GM23338 (cell line): ENCODE measurements around the gene SLC25A13. TPM values are rescaled to one million over a fixed set of nuclear protein-coding genes. Genes with fewer than 3 reads are reported as not detected.
"Not testable (repeated sequence)": the region's sequence is repeated elsewhere in the genome, so short reads cannot be mapped to it uniquely, and the experiment has no call there.

Experiments
- ATAC-seq: fragments of 200-7000 bp; cut with Tn5 transposase; 3 replicates; pipeline ENCODE4 v1.9.1; 2020
- DNase-seq: peaks from one replicate; pipeline ENCODE4 v3.0.0-alpha.2; 2015; ENCODE audit warnings: low spot score
- H2AFZ ChIP-seq: fragments of 200-600 bp; sonication (generic); 2 replicates; pipeline ENCODE4 v1.8.0; 2016; ENCODE audit warnings: antibody characterized with exemption, mild to moderate bottlenecking, moderate library complexity
- H3F3A ChIP-seq: fragments of 200-600 bp; sonication (generic); replicated peaks from 2 replicates; pipeline ENCODE4 v1.8.0; 2017; ENCODE audit warnings: antibody characterized with exemption, mixed run types, low read depth
- H3K27ac ChIP-seq: fragments of 200-600 bp; sonication (generic); 2 replicates; pipeline ENCODE4 v1.6.1; 2016; ENCODE audit warnings: low read depth
- H3K27me3 ChIP-seq: fragments of 200-600 bp; sonication (generic); 2 replicates; pipeline ENCODE4 v1.8.0; 2016; ENCODE audit warnings: mild to moderate bottlenecking, mixed run types, moderate library complexity; ENCODE audit not compliant: insufficient read depth
- H3K36me3 ChIP-seq: fragments of 200-600 bp; sonication (generic); 2 replicates; pipeline ENCODE4 v1.8.0; 2016; ENCODE audit warnings: mild to moderate bottlenecking; ENCODE audit not compliant: insufficient read depth
- H3K4me1 ChIP-seq: fragments of 200-600 bp; sonication (generic); 2 replicates; pipeline ENCODE4 v1.8.0; 2016; ENCODE audit warnings: mild to moderate bottlenecking, moderate library complexity; ENCODE audit not compliant: insufficient read depth
- H3K4me2 ChIP-seq: fragments of 200-600 bp; sonication (generic); 2 replicates; pipeline ENCODE4 v1.7.1; 2017; ENCODE audit warnings: mixed run types
- H3K4me3 ChIP-seq: fragments of 200-600 bp; sonication (generic); 2 replicates; pipeline ENCODE4 v1.6.1; 2016; ENCODE audit warnings: mixed run types
- H3K79me2 ChIP-seq: fragments of 200-600 bp; sonication (generic); replicated peaks from 2 replicates; pipeline ENCODE4 v1.8.0; 2017; ENCODE audit warnings: mild to moderate bottlenecking; ENCODE audit not compliant: insufficient read depth
- H3K9me2 ChIP-seq: fragments of 200-600 bp; sonication (generic); 2 replicates; pipeline ENCODE4 v1.8.0; 2017; ENCODE audit not compliant: insufficient read depth
- H4K20me1 ChIP-seq: fragments of 200-600 bp; sonication (generic); replicated peaks from 2 replicates; pipeline ENCODE4 v1.8.0; 2017; ENCODE audit warnings: mild to moderate bottlenecking; ENCODE audit not compliant: insufficient read depth
- H3K27ac Mint-ChIP-seq: 2 replicates; pipeline ENCODE4 v1.8.0; 2020; ENCODE audit warnings: inconsistent platforms, mild to moderate bottlenecking, moderate library complexity, mixed read lengths
- H3K27me3 Mint-ChIP-seq: 3 replicates; pipeline ENCODE4 v1.8.0; 2022; ENCODE audit warnings: low read depth, mild to moderate bottlenecking, moderate library complexity, mixed read lengths, inconsistent platforms; ENCODE audit not compliant: insufficient read depth, poor library complexity
- H3K36me3 Mint-ChIP-seq: 3 replicates; pipeline ENCODE4 v1.8.0; 2021; ENCODE audit warnings: low read depth, mild to moderate bottlenecking, inconsistent platforms, moderate library complexity, mixed read lengths
- H3K4me1 Mint-ChIP-seq: 3 replicates; pipeline ENCODE4 v1.8.0; 2020; ENCODE audit warnings: mild to moderate bottlenecking, inconsistent platforms, mixed read lengths
- H3K4me3 Mint-ChIP-seq: 3 replicates; pipeline ENCODE4 v1.8.0; 2021; ENCODE audit warnings: moderate library complexity, mild to moderate bottlenecking, inconsistent platforms, mixed read lengths
- H3K9me3 Mint-ChIP-seq: 3 replicates; pipeline ENCODE4 v1.8.0; 2020; ENCODE audit warnings: moderate library complexity, mild to moderate bottlenecking, inconsistent platforms, mixed read lengths
- EZH2 ChIP-seq: fragments of 200-600 bp; sonication (generic); IDR thresholded peaks from one replicate; pipeline ENCODE4 v1.8.0; 2017; ENCODE audit warnings: antibody characterized with exemption, mild to moderate bottlenecking, low read depth; ENCODE audit not compliant: unreplicated experiment
- JUNB ChIP-seq: IDR thresholded peaks from one replicate; pipeline ENCODE4 v1.6.1; 2016; ENCODE audit warnings: antibody characterized with exemption; ENCODE audit not compliant: unreplicated experiment
- NANOG ChIP-seq: IDR thresholded peaks from 2 replicates; pipeline ENCODE4 v1.6.1; 2016; ENCODE audit warnings: antibody characterized with exemption, borderline replicate concordance
- ZNF114 ChIP-seq: fragments of 250-450 bp; sonication (Bioruptor Pico); IDR thresholded peaks from 2 replicates; pipeline ENCODE4 v1.5.0; 2020; ENCODE audit warnings: mild to moderate bottlenecking, moderate library complexity
- ZNF331 ChIP-seq: fragments of 250-450 bp; sonication (Bioruptor Pico); IDR thresholded peaks from 2 replicates; pipeline ENCODE4 v1.5.0; 2020; ENCODE audit warnings: low read depth, mild to moderate bottlenecking, moderate library complexity
- polyA plus RNA-seq: library from polyadenylated mRNA; unstranded; fragments of >200 nt; fragmentation: Nextera tagmentation; extraction: Ambion mirVana; gene quantifications from 2 replicates; pipeline ENCODE4 v1.2.1, GENCODE V29; 2016
- total RNA-seq: library from RNA; depleted of rRNA; stranded (reverse); fragments of >200 nt; shearing (Covaris generic); gene quantifications from 2 replicates; pipeline ENCODE4 v1.2.3, GENCODE V29; 2014
- TF ChIP-seq, protein P1 (sequence below), 2 experiments: fragments of 200-600 bp in 1 of 2; sonication (generic) in 1 of 2; conservative IDR thresholded peaks; 2 replicates each; pipeline versions ENCODE4 v1.5.1 to v1.6.1; 2016 to 2017; ENCODE audit warnings: antibody characterized with exemption in 2 of 2, low read depth in 2 of 2, mild to moderate bottlenecking in 2 of 2, moderate library complexity in 1 of 2
- TF ChIP-seq, protein P2 (sequence below): IDR thresholded peaks from one replicate; pipeline ENCODE4 v1.6.1; 2018; ENCODE audit warnings: antibody characterized with exemption; ENCODE audit not compliant: unreplicated experiment
- TF ChIP-seq, protein P3 (sequence below): IDR thresholded peaks from 2 replicates; pipeline ENCODE4 v1.6.1; 2016; ENCODE audit warnings: antibody characterized with exemption

Gene SLC25A13
- total and polyA plus RNA-seq, 2 experiments from 2014 or later, result 51.1 to 84.6 TPM

DNA sequence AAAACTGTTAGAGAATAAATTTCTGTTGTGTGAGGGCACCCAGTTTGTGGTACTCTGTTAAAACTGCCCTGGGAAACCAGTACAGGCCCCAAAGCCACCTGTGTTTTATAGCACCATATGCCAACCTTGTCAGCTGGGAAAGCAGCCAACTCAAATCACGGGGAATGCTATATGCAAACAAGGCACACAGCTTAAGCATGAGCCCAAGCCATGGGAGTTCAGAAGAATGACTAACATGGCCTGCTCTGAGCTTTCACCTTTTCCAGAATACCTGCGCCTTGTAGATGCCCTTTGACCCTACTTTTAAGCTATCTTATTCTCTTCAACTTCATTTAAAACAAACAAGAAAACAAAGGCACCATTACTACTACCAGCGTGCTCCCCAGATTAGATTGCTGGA is 5.5 kb upstream of the SLC25A13 start (continued):
- TF ChIP-seq, protein P1, sequence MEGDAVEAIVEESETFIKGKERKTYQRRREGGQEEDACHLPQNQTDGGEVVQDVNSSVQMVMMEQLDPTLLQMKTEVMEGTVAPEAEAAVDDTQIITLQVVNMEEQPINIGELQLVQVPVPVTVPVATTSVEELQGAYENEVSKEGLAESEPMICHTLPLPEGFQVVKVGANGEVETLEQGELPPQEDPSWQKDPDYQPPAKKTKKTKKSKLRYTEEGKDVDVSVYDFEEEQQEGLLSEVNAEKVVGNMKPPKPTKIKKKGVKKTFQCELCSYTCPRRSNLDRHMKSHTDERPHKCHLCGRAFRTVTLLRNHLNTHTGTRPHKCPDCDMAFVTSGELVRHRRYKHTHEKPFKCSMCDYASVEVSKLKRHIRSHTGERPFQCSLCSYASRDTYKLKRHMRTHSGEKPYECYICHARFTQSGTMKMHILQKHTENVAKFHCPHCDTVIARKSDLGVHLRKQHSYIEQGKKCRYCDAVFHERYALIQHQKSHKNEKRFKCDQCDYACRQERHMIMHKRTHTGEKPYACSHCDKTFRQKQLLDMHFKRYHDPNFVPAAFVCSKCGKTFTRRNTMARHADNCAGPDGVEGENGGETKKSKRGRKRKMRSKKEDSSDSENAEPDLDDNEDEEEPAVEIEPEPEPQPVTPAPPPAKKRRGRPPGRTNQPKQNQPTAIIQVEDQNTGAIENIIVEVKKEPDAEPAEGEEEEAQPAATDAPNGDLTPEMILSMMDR (conservative IDR thresholded peaks at IDR 0.05; ENCODE audit: low read depth in 2 of 2), result no peak
- TF ChIP-seq JUNB, result no peak

DNA sequence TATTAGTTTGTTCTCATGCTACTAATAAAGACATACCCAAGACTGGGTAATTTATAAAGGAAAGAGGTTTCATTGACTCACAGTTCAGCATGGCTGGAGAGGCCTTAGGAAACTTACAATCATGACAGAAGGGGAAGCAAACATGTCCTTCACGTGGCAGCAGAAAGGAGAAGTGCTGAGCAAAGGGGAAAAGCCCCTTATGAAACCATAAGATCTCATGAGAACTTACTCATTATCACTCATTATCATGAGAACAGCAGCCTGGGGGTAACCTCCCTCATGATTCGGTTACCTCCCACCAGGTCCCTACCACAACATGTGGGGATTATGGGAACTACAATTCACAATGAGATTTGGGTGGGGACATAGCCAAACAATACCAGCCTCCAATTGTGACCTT is 4.9 kb upstream of the SLC25A13 start:
- H3K4me1 ChIP-seq, H3K79me2 ChIP-seq, H3F3A ChIP-seq, ATAC-seq, DNase-seq, H3K27me3 ChIP-seq, H2AFZ ChIP-seq, H3K9me2 ChIP-seq, H3K27me3 Mint-ChIP-seq, H4K20me1 ChIP-seq, H3K36me3 ChIP-seq, H3K4me3 Mint-ChIP-seq, H3K9me3 Mint-ChIP-seq, H3K4me3 ChIP-seq, H3K27ac Mint-ChIP-seq, H3K4me1 Mint-ChIP-seq, H3K36me3 Mint-ChIP-seq, H3K27ac ChIP-seq, H3K4me2 ChIP-seq: not testable (repeated sequence)

DNA sequence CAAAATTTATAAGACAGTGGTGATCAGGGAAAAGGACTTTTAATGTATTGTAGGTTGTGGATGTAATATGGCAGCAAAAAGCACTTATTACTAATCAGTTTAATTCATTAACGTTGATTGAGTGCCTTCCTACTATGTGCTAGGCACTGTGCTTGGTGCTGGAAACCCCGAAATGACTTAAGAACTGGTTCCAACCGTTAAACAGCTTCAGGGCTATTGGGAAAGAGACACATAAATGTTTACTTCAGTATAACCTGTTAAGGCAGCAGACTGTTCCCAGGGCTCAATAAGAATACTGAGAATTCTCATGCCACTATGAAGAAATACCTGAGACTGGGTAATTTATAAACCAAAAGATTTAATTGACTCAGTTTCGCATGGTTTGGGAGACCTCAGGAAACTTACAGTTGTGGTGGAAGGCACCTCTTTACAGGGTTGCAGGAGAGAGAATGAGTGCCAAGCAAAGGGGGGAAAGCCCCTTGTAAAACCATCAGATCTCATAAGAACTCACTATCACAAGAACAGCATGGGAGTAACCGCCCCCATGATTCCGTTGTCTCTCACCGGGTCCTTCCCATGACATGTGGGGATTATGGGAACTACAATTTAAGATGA is 1.1 kb upstream of the SLC25A13 start:
- no peaks in the 10 kb centered on the region for H3K27me3 Mint-ChIP-seq
- peak overlapping the region; percentile 71 for H3K4me2 ChIP-seq
- ATAC-seq (no peak), DNase-seq (no peak)
- H3K27ac ChIP-seq, result 0 out of 2 replicates have a peak overlapping the region, but pooled peaks have one; percentile 4
- H3K79me2 ChIP-seq, result peaks cover 31% of the 10 kb centered on the region
- peak overlapping the region; percentile 99; the same call in 1 of the 2 replicates for H2AFZ ChIP-seq
- H3K27me3 ChIP-seq, result no peaks in the 10 kb centered on the region
- no peaks in the 10 kb centered on the region for H3K36me3 ChIP-seq
- H3K27ac Mint-ChIP-seq, result no peak overlapping the region
- peak overlapping the region; percentile 80 for H3K4me3 Mint-ChIP-seq
- H3K4me3 ChIP-seq, result peak overlapping the region; percentile 76
- peaks cover 27% of the 10 kb centered on the region for H3K4me1 Mint-ChIP-seq
- H3F3A ChIP-seq, result no peaks in the 10 kb centered on the region
- no peak for TF ChIP-seq JUNB
- TF ChIP-seq NANOG, result no peak
- no peak for TF ChIP-seq ZNF331 (CRISPR knock-in tag)
- no peaks in the 10 kb centered on the region; the same call in 2 of the 3 replicates for H3K36me3 Mint-ChIP-seq
- 0 out of 2 replicates have a peak, but pooled peaks cover 4% of the 10 kb centered on the region for H3K9me2 ChIP-seq
- peaks cover 21% of the 10 kb centered on the region; the same call in 1 of the 2 replicates for H4K20me1 ChIP-seq
- H3K9me3 Mint-ChIP-seq, result peaks cover 6% of the 10 kb centered on the region; the same call in 2 of the 3 replicates
- peaks cover 21% of the 10 kb centered on the region for H3K4me1 ChIP-seq

DNA sequence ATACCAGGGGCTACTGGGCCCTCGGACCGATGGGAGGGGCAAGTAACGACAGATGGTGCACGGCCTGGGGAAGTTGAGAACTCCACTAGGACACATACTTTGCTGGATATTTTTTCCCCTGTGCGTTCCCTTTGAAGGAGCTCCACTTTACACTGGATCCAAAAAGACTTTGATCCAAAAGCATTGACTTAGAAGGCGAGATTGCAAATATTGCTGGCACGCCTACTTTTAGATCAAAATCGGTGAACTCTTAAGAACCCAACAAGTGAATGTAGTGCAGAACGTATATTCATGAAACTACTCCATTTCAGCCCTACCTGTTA is 436 bp upstream of the SLC25A13 start:
- Histone ChIP-seq H2AFZ (peak overlapping the region; percentile 99; the same call in 1 of the 2 replicates), H3K36me3 (no peaks in the 10 kb centered on the region), H3K27ac (0 out of 2 replicates have a peak overlapping the region, but pooled peaks have one; percentile 4), H3K4me2 (peak overlapping the region; percentile 71), H3K9me2 (0 out of 2 replicates have a peak, but pooled peaks cover 4% of the 10 kb centered on the region), H3K79me2 (peaks cover 37% of the 10 kb centered on the region), H3F3A (no peaks in the 10 kb centered on the region), H4K20me1 (peaks cover 23% of the 10 kb centered on the region; the same call in 1 of the 2 replicates), H3K4me3 (peak overlapping the region; percentile 76), H3K27me3 (no peaks in the 10 kb centered on the region), H3K4me1 (peaks cover 23% of the 10 kb centered on the region)
- ATAC-seq (no peak), DNase-seq (no peak)
- H3K36me3 Mint-ChIP-seq, result no peaks in the 10 kb centered on the region; the same call in 2 of the 3 replicates
- H3K4me3 Mint-ChIP-seq, result peak overlapping the region; percentile 80
- peaks cover 32% of the 10 kb centered on the region for H3K4me1 Mint-ChIP-seq
- peaks cover 6% of the 10 kb centered on the region; the same call in 2 of the 3 replicates for H3K9me3 Mint-ChIP-seq
- H3K27me3 Mint-ChIP-seq, result no peaks in the 10 kb centered on the region
- H3K27ac Mint-ChIP-seq, result peak overlapping the region; percentile 52
- TF ChIP-seq EZH2, result no peak
- TF ChIP-seq, protein P2, sequence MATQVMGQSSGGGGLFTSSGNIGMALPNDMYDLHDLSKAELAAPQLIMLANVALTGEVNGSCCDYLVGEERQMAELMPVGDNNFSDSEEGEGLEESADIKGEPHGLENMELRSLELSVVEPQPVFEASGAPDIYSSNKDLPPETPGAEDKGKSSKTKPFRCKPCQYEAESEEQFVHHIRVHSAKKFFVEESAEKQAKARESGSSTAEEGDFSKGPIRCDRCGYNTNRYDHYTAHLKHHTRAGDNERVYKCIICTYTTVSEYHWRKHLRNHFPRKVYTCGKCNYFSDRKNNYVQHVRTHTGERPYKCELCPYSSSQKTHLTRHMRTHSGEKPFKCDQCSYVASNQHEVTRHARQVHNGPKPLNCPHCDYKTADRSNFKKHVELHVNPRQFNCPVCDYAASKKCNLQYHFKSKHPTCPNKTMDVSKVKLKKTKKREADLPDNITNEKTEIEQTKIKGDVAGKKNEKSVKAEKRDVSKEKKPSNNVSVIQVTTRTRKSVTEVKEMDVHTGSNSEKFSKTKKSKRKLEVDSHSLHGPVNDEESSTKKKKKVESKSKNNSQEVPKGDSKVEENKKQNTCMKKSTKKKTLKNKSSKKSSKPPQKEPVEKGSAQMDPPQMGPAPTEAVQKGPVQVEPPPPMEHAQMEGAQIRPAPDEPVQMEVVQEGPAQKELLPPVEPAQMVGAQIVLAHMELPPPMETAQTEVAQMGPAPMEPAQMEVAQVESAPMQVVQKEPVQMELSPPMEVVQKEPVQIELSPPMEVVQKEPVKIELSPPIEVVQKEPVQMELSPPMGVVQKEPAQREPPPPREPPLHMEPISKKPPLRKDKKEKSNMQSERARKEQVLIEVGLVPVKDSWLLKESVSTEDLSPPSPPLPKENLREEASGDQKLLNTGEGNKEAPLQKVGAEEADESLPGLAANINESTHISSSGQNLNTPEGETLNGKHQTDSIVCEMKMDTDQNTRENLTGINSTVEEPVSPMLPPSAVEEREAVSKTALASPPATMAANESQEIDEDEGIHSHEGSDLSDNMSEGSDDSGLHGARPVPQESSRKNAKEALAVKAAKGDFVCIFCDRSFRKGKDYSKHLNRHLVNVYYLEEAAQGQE, result no peak
- TF ChIP-seq, protein P3, sequence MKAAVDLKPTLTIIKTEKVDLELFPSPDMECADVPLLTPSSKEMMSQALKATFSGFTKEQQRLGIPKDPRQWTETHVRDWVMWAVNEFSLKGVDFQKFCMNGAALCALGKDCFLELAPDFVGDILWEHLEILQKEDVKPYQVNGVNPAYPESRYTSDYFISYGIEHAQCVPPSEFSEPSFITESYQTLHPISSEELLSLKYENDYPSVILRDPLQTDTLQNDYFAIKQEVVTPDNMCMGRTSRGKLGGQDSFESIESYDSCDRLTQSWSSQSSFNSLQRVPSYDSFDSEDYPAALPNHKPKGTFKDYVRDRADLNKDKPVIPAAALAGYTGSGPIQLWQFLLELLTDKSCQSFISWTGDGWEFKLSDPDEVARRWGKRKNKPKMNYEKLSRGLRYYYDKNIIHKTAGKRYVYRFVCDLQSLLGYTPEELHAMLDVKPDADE, result no peak
- TF ChIP-seq NANOG, result no peak
- no peak for TF ChIP-seq ZNF114 (CRISPR knock-in tag)
- TF ChIP-seq JUNB, result no peak
